ENCODE results near the gene PRKCH.
"Not testable (repeated sequence)": the region's sequence is repeated elsewhere in the genome, so short reads cannot be mapped to it uniquely, and the experiment has no call there.

The PRKCH gene

GRCh38 chr14:61308198-61308597 is 13.2 kb upstream of the PRKCH start:
- DNase-seq (ENCODE audit: low read depth): no peak

DNA sequence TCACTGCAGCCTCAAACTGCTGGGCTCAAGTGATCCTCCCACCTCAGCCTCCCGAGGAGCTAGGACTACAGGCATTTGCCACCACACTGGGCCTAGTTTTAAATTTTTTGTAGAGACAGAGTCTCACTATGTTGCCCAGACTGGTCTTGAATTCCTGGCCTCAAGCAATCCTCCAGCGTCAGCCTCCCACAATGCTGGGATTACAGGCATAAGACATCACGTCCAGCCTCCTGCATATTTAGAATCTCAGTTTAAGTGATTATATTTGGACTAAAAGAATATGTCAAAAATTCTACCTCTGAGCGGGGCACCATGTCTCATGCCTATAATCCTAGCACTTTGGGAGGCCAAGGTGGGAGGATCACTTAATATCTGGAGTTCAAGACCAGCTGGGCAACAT is 12.7 kb upstream of the PRKCH start:
- DNase-seq (ENCODE audit: low read depth): not testable (repeated sequence)

DNA sequence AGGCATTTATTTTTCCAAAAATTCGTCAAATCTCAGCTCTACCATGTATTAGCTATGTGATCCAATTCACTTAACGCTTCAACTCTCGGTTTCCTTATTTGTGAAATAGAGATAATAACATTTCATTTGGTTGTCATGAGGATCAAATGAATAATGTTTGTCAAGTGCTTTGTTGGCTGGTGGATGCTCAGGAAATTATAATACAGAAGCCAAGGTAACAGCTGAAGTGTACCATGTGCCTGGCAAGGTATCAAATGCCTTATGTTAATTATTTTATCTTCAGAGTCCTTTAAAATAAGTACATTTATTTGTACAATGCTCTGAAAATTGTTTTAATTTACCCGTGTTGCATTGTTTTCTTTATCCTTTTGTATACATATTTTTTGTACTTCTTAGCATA is 6.1 kb upstream of the PRKCH start:
- DNase-seq (ENCODE audit: low read depth): no peak

GRCh38 chr14:61319086-61319485 is 2.3 kb upstream of the PRKCH start:
- DNase-seq (ENCODE audit: low read depth): no peak

DNA sequence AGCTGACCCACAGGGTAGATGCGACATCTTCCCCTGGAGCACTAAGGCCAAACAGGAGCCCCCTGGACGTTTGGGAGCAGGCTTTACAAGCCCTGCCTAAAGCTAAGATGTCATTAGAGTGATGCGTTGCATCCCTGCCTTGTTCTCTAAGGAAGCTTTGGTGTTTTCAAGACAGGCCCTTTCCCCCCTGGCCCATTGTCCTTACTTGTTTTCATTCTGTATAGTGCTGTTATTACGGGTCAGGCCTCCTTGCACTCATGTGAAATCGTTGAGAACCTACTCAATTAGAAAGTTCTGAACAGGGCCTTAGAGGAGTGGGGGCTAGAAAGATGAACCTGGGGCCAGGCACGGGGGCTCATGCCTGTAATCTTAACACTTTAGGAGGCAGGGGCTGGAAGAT is 1.7 kb upstream of the PRKCH start:
- DNase-seq (ENCODE audit: low read depth): no peak

GRCh38 chr14:61320170-61320569 is 1.2 kb upstream of the PRKCH start:
- DNase-seq (ENCODE audit: low read depth): not testable (repeated sequence)

GRCh38 chr14:61320806-61321384 is 484 bp upstream of the PRKCH start:
- DNase-seq (ENCODE audit: low read depth): no peak

- no peak for DNase-seq (ENCODE audit: low read depth)
Observed at GRCh38 chr14:61322011-61322798, 826 bp downstream of the PRKCH start.

- no peak for DNase-seq (ENCODE audit: low read depth)
Observed at GRCh38 chr14:61322799-61323290, 1.5 kb downstream of the PRKCH start.

DNA sequence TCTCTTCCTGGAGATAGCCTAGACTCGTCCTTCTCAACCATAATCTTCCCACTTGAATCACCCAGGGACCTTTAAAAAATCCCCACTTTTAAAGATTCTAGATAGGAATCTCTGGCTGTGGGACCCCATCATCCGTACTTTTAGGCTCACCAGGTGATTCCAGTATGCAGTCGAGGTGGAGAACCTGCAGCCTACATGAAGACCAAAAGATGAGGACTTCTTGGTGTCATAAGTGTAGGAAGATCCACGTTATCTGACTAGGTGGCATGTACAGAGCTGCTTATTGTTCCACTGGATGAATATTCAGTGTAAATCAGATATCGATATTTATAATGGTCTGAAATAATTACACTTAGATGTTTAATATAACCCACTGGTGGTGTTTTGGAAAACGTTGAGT is 2.6 kb downstream of the PRKCH start:
- DNase-seq (ENCODE audit: low read depth): no peak

DNA sequence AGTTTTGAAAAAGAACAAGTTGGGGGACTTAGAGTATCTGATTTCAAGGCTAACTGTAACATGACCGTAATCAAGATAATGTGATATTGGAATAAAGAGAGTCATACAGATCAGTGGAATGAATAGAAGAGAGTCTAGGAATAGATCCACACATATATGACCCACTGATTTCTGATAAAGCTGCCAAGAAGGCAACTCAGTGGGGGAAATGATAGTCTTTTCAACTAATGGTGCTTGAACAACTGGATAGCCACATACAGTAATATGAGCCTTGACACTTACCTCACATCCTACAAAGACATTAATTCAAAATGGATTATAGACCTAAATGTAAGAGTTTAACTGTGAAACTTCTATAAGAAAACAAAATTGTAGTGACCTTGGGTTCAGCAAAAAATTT is 3.8 kb downstream of the PRKCH start:
- DNase-seq (ENCODE audit: low read depth): no peak

DNA sequence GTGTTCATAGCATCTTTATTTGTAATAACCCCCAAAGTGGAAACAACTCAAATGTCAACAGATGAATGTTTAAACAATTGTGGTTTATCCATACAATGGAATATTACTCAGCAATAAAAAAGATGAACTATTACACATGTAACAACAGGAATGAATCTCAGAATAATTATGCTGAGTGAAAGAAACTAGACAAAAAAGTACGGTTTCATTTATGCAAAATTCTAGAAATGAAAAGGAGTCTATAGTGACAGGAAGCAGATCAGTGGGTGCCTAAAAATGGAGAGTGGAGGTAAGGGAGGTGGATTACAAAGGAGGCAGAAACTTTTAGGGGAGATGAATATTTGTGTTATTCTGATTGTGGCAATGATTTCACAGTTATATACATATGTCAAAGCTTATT is 4.8 kb downstream of the PRKCH start:
- no peak for DNase-seq (ENCODE audit: low read depth)

- DNase-seq (ENCODE audit: low read depth): no peak
Observed at GRCh38 chr14:61326847-61327246, 5.5 kb downstream of the PRKCH start.

- no peak for DNase-seq (ENCODE audit: low read depth)
Observed at GRCh38 chr14:61328626-61329262, 7.4 kb downstream of the PRKCH start.

DNA sequence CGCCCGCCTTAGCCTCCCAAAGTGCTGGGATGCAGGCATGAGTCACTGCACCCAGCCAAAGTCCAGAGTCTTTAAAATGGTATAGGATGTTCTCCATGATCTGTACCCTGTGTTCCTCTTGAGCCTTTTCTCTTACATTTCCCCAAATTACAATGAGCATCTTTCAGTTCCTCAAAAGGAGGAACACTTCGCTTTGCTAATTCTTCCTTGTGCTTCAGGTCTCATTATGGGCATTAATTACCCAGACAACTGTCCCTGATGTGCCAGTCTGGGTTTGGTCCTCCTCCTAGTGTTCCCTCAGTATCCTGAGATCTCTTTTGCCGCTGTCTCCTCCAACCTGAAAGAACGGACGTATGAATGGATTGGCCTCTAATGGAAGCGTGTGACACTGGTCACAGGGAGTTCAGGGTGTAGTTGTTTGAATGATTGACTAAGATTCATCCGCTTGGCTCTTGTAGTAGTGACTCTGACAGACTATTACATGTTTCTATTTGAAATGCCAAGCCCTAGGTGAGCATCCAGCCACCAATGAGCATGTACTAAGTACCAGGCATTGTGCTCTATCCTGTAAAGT is 8.2 kb downstream of the PRKCH start:
- DNase-seq (ENCODE audit: low read depth): no peak

GRCh38 chr14:61330511-61330910 is 9.1 kb downstream of the PRKCH start:
- DNase-seq (ENCODE audit: low read depth): no peak

GRCh38 chr14:61331992-61332657 is 10.7 kb downstream of the PRKCH start:
- DNase-seq (ENCODE audit: low read depth): no peak

- DNase-seq (ENCODE audit: low read depth): no peak
Observed at GRCh38 chr14:61332658-61333029, 11.3 kb downstream of the PRKCH start.

GRCh38 chr14:61333087-61333486 is 11.7 kb downstream of the PRKCH start:
- DNase-seq (ENCODE audit: low read depth): no peak

- DNase-seq (ENCODE audit: low read depth): no peak
Observed at GRCh38 chr14:61334197-61334701, 12.9 kb downstream of the PRKCH start.

- no peak for DNase-seq (ENCODE audit: low read depth)
Observed at GRCh38 chr14:61335049-61335448, 13.7 kb downstream of the PRKCH start.

- DNase-seq (ENCODE audit: low read depth): no peak
Observed at GRCh38 chr14:61335671-61336275, 14.4 kb downstream of the PRKCH start.
